Measurements from ENCODE around the gene ABL1.
"Not testable (repeated sequence)": the region's sequence is repeated elsewhere in the genome, so short reads cannot be mapped to it uniquely, and the experiment has no call there.

GRCh38 chr9:130794423-130794822 lies 40.6 kb upstream of the ABL1 start:
- not testable (repeated sequence) for TF ChIP-seq CTCF (conservative IDR thresholded peaks at IDR 0.05; ENCODE audit: low read depth, low read length); EZH2 (IDR thresholded peaks at IDR 0.05; ENCODE audit: borderline replicate concordance, low read depth, low read length, poor library complexity, severe bottlenecking)

All from A673 (cell line).